ENCODE data around the gene MTCH1.

Gene MTCH1

GRCh38 chr6:36920546-36920945 is 65.5 kb downstream of the MTCH1 start:
- DNase-seq: no peak

GRCh38 chr6:36920049-36920448 is 65.9 kb downstream of the MTCH1 start:
- DNase-seq: no peak
